ENCODE measurements around the gene TSPAN18. TPM values are rescaled to one million over a fixed set of nuclear protein-coding genes. Genes with fewer than 3 reads are reported as not detected.

TSPAN18 gene
- total and polyA plus RNA-seq, 3 donors from 2014 or later: 2.1 to 11.1 (median 5.0) TPM

GRCh38 chr11:44859528-44859925 is 132.8 kb downstream of the TSPAN18 start:
- no peak for DNase-seq
- Histone ChIP-seq H3K27ac (no peak overlapping the region), H3K4me1 (peaks cover 5% of the 10 kb centered on the region), H3K4me3 (no peak overlapping the region), H3K9me3 (no peaks in the 10 kb centered on the region), H3K27me3 (no peaks in the 10 kb centered on the region), H3K36me3 (ENCODE audit: low read depth, missing control alignments) (no peaks in the 10 kb centered on the region)
- TF ChIP-seq POLR2A (IDR thresholded peaks at IDR 0.05) (no peak), CTCF (IDR thresholded peaks at IDR 0.05) (no peak)
- 98 to 100% methylated on average over 5 of the region's 5 CpGs for WGBS, 2 donors
- intact Hi-C loops (cut with DNase I; ENCODE audit: low total_unique reads): no loop called here

GRCh38 chr11:44860346-44860745 is 133.6 kb downstream of the TSPAN18 start:
- Histone ChIP-seq H3K36me3 (ENCODE audit: low read depth, missing control alignments) (no peaks in the 10 kb centered on the region), H3K27ac (no peak overlapping the region), H3K9me3 (no peaks in the 10 kb centered on the region), H3K4me1 (peaks cover 5% of the 10 kb centered on the region), H3K27me3 (no peaks in the 10 kb centered on the region), H3K4me3 (no peak overlapping the region)
- TF ChIP-seq CTCF (IDR thresholded peaks at IDR 0.05) (no peak), POLR2A (IDR thresholded peaks at IDR 0.05) (no peak)
- no peak for DNase-seq
- intact Hi-C loops (cut with DNase I; ENCODE audit: low total_unique reads): no loop called here
- WGBS, 2 donors: 83 to 88% methylated on average over 5 of the region's 5 CpGs

GRCh38 chr11:44861849-44862557 is 135.2 kb downstream of the TSPAN18 start:
- TF ChIP-seq CTCF (IDR thresholded peaks at IDR 0.05): no peak
- 30 to 70% methylated on average over 19 of the region's 19 CpGs for WGBS, 2 donors
- intact Hi-C loops (cut with DNase I; ENCODE audit: low total_unique reads): no loop called here

GRCh38 chr11:44862558-44863101 is 135.9 kb downstream of the TSPAN18 start:
- Histone ChIP-seq H3K27me3 (no peaks in the 10 kb centered on the region), H3K9me3 (no peaks in the 10 kb centered on the region), H3K4me3 (no peak overlapping the region), H3K36me3 (ENCODE audit: low read depth, missing control alignments) (no peaks in the 10 kb centered on the region), H3K4me1 (peaks cover 5% of the 10 kb centered on the region), H3K27ac (no peak overlapping the region)
- no peak for DNase-seq
- TF ChIP-seq POLR2A (IDR thresholded peaks at IDR 0.05): no peak
- TF ChIP-seq CTCF (IDR thresholded peaks at IDR 0.05): no peak
- intact Hi-C loops (cut with DNase I; ENCODE audit: low total_unique reads): no loop called here
- WGBS, 2 donors: 84 to 88% methylated on average over 5 of the region's 5 CpGs

More at GRCh38 chr11:44861849-44862557, 135.2 kb downstream of the TSPAN18 start:
- peaks cover 5% of the 10 kb centered on the region for H3K4me1 ChIP-seq
- H3K9me3 ChIP-seq: no peaks in the 10 kb centered on the region
- H3K36me3 ChIP-seq (ENCODE audit: low read depth, missing control alignments): no peaks in the 10 kb centered on the region
- H3K27ac ChIP-seq: no peak overlapping the region
- peak; percentile 29 for DNase-seq
- no peaks in the 10 kb centered on the region for H3K27me3 ChIP-seq
- H3K4me3 ChIP-seq: no peak overlapping the region

- H3K27ac ChIP-seq: no peak overlapping the region
- no peak overlapping the region for H3K4me3 ChIP-seq
- H3K4me1 ChIP-seq: peaks cover 5% of the 10 kb centered on the region
- 93 to 96% methylated on average over 6 of the region's 6 CpGs for WGBS, 2 donors
- intact Hi-C loops (cut with DNase I; ENCODE audit: low total_unique reads): no loop called here
- no peaks in the 10 kb centered on the region for H3K36me3 ChIP-seq (ENCODE audit: low read depth, missing control alignments)
- H3K9me3 ChIP-seq: no peaks in the 10 kb centered on the region
- no peaks in the 10 kb centered on the region for H3K27me3 ChIP-seq
- no peak for TF ChIP-seq POLR2A (IDR thresholded peaks at IDR 0.05)
- TF ChIP-seq CTCF (IDR thresholded peaks at IDR 0.05): no peak
- no peak for DNase-seq
Measured at GRCh38 chr11:44863231-44863630, 136.5 kb downstream of the TSPAN18 start.
